GM12801 (cell line): ENCODE measurements around the gene PSME3IP1.

Experiments
- CTCF ChIP-seq: IDR thresholded peaks from one replicate; pipeline ENCODE4 v1.5.1; 2011; ENCODE audit warnings: control low read depth; ENCODE audit not compliant: insufficient read length; ENCODE audit errors: extremely low read depth

Gene PSME3IP1

DNA sequence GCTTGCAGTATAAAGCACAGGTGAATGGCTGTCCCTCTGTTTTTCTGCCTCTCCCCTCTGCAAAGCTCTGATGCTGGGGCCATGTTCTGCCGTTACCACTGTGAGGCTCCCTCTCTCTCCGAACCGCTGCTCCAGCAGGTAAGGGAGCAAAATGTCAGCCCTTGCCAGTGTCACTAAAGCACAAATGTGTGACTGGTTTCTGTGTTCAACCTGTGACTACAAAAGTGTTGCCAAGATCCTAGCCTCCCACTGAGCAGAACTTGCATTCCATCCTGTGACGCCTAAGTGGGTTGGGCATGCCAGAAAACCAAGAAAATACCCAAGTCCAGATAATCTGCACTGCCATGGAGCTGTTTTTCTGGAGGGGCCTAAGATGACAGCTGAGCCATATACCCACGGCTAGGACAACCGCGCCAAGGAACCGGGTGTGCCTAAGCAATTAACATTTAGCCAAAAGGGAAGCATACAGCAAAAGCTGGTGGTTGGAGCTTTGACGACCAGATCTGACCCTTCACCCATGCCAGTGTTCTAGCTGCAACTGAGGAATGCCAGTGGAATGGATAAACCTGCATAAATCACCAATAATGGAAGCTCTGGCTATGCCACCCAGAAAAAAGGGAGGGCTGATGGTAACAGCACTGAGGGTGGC lies 35.0 kb downstream of the PSME3IP1 start:
- TF ChIP-seq CTCF: no peak

DNA sequence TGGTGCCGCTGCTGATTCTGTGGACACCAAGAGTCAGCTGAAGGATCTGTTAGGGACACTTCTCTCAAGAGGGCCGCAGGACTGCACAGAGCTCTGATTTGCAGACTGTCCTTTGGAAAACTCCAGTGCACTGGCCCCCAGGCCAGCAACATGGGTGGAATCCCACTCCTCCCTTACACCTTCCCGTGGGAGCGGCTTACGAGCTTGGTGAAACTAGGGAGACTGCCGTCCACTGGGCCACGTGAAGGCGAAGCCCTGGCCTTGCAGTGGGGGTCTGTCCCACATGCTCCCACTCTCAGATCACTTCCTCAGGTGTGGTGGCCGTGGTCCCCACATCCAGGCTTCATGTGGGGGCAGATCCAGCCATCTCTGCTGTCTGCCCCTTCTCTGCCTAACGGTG lies 36.4 kb downstream of the PSME3IP1 start:
- no peak for TF ChIP-seq CTCF

GRCh38 chr16:57148481-57148880 lies 37.4 kb downstream of the PSME3IP1 start:
- TF ChIP-seq CTCF: no peak

DNA sequence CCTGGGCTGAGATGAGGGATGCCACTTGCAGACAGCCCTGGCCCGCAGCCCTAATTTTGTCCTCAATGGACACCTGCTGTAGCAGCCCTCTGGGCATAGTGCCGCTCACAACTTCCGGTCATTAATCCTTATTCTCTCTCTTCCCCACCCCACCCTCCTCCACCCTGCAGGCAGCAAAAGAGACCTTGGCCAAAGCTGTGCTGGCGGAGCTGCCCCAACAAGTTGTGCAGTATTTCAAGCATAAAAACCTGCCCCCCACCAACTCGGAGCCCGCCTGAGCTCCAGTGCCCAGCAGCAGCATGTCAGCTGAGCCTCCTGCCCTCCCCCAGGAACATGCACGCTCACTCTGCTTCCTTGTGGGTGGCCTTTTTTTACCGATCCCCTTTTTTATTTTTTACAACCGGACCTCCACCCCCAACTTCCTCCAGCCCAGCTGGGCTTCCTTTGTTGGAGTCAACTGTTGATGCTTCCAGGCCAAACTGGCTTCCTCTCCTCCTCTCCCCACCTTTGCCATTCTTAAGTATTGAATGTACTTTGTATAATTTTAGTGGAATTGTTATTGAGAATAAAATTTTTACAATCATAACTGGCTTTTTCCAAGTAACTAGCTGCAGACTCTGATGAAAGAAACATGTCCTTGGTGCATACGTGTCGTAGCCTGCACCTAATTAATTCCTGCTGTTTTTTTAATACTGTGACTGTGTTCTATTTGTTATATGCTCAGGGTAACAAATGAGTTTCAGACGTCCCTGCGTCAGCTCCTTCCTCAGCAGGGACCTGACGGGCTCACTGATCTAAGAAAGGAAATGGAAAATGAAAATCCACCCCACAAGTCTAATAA lies 38.2 kb downstream of the PSME3IP1 start:
- no peak for TF ChIP-seq CTCF

DNA sequence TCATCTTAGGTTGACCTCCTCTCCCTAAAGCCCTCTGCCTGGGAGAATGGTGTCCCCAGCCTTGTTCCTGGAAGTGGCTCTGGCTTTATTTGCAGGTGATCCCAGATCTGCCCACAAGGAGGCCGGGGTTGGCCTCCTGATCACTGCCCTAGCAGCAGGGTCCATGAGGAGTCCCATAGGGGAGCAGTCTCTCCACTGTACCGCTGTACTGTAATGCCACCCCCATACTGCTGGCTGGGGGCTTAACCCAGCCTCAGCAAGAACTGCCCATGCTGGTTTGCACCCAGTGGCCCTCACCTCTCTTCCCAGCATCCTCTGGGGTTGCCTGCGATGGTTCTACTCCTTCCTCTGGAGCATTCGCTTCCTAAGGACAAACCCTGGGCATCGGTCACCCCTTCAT lies 39.1 kb downstream of the PSME3IP1 start:
- TF ChIP-seq CTCF: no peak

- TF ChIP-seq CTCF: no peak
Observed at GRCh38 chr16:57146040-57146647, 39.7 kb downstream of the PSME3IP1 start.
